Measurements from ENCODE around the gene OR10P1. TPM values are rescaled to one million over a fixed set of nuclear protein-coding genes. Genes with fewer than 3 reads are reported as not detected.

OR10P1 gene
- total RNA-seq, 1 donor from 2014 or later, result not detected

DNA sequence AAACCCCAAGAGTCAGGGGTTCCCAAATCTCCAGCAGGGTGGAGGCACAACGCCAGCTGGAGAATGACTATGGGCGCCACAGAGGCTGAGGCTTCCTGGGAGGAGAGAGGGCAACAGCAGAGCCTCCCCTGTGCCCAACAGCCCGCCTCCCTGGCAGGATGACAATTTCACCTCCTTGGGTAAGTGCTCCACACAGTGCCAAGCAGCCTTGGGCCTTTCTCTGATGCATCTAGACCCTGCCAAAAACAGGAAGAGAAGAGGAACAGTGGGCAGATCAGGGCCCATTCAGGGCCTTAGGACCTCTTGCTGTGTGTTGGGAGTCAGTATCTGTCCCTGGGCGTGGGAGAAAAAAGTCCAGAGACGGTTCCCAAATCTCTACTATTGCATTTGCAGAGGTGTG, 5.0 kb upstream of the OR10P1 start:
- Histone ChIP-seq H3K27ac (replicated peaks) (peak overlapping the region; percentile 82), H3K9me3 (replicated peaks) (no peaks in the 10 kb centered on the region), H3K27me3 (ENCODE audit: low read depth) (no peaks in the 10 kb centered on the region), H3K36me3 (no peaks in the 10 kb centered on the region), H3K4me3 (no peak overlapping the region), H3K4me1 (peaks cover 55% of the 10 kb centered on the region)
- intact Hi-C loops (cut with micrococcal nuclease), result no loop called here
- TF ChIP-seq, protein P1, sequence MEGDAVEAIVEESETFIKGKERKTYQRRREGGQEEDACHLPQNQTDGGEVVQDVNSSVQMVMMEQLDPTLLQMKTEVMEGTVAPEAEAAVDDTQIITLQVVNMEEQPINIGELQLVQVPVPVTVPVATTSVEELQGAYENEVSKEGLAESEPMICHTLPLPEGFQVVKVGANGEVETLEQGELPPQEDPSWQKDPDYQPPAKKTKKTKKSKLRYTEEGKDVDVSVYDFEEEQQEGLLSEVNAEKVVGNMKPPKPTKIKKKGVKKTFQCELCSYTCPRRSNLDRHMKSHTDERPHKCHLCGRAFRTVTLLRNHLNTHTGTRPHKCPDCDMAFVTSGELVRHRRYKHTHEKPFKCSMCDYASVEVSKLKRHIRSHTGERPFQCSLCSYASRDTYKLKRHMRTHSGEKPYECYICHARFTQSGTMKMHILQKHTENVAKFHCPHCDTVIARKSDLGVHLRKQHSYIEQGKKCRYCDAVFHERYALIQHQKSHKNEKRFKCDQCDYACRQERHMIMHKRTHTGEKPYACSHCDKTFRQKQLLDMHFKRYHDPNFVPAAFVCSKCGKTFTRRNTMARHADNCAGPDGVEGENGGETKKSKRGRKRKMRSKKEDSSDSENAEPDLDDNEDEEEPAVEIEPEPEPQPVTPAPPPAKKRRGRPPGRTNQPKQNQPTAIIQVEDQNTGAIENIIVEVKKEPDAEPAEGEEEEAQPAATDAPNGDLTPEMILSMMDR (IDR thresholded peaks at IDR 0.05; ENCODE audit: borderline replicate concordance), result no peak
- no peak for DNase-seq

DNA sequence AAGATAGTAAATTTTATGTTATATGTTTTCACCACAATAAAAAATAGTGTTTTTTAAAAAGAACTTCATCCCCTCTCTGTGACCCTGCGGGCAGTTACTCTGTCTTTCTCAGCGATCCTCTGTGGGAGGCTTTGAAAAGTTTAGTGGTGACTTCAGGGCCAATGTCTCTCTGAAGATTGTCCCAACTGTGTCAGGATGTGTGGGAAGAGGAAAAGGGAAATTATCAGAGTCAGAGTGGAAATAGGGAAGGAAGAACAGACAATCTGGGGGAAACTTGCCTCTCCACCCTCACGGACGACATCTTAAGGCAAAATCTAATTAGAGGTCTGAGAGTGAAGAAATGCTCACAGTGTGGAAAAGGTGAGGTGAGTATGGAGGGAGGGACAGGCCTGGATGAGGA, 3.5 kb upstream of the OR10P1 start:
- Histone ChIP-seq H3K4me1 (peaks cover 56% of the 10 kb centered on the region), H3K36me3 (no peaks in the 10 kb centered on the region), H3K9me3 (replicated peaks) (no peaks in the 10 kb centered on the region), H3K4me3 (no peak overlapping the region), H3K27ac (replicated peaks) (peak overlapping the region; percentile 82), H3K27me3 (ENCODE audit: low read depth) (peaks cover 3% of the 10 kb centered on the region)
- intact Hi-C loops (cut with micrococcal nuclease), result no loop called here
- no peak for DNase-seq
- TF ChIP-seq, protein P1 (IDR thresholded peaks at IDR 0.05; ENCODE audit: borderline replicate concordance), result no peak

DNA sequence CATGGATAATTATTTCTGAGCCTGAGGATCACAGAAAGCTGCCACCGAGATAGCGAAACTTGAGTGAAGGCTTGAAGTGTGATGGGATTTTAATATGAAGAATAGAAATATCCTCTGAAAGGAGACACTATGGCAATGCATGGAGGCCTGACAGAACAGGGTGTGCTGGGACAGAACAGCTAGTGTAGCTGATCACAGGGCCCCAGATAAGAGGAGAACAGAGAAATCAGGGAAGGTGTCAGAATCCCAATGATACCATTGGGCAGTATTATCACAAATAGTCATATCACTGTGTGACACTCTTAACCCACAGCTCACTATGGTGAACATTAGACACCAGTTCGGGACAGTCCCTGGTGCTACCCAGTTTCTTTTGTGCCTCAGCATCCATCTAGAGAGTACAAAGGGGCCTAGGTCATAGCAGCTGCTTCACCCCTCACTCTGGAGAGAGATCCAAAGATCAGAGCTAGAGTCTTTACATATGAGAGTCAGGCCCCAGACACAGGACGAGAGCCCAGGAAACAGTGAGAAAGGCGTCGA, 506 bp upstream of the OR10P1 start:
- H3K9me3 ChIP-seq (replicated peaks), result no peaks in the 10 kb centered on the region
- H3K36me3 ChIP-seq, result no peaks in the 10 kb centered on the region
- DNase-seq, result no peak
- H3K27me3 ChIP-seq (ENCODE audit: low read depth), result peaks cover 5% of the 10 kb centered on the region
- H3K27ac ChIP-seq (replicated peaks), result peak overlapping the region; percentile 80
- peaks cover 38% of the 10 kb centered on the region for H3K4me1 ChIP-seq
- TF ChIP-seq, protein P1 (IDR thresholded peaks at IDR 0.05; ENCODE audit: borderline replicate concordance), result no peak
- intact Hi-C loops (cut with micrococcal nuclease), result no loop called here
- H3K4me3 ChIP-seq, result no peak overlapping the region

DNA sequence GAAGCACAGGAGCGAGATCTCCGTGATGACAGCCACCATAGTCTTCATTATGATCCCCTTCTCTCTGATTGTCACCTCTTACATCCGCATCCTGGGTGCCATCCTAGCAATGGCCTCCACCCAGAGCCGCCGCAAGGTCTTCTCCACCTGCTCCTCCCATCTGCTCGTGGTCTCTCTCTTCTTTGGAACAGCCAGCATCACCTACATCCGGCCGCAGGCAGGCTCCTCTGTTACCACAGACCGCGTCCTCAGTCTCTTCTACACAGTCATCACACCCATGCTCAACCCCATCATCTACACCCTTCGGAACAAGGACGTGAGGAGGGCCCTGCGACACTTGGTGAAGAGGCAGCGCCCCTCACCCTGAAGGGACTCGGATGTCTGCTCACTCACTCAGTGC, 775 bp downstream of the OR10P1 start:
- H3K27ac ChIP-seq (replicated peaks), result no peak overlapping the region
- H3K4me3 ChIP-seq, result no peak overlapping the region
- intact Hi-C loops (cut with micrococcal nuclease), result no loop called here
- no peaks in the 10 kb centered on the region for H3K9me3 ChIP-seq (replicated peaks)
- DNase-seq, result no peak
- peaks cover 25% of the 10 kb centered on the region for H3K4me1 ChIP-seq
- H3K27me3 ChIP-seq (ENCODE audit: low read depth), result peaks cover 5% of the 10 kb centered on the region
- H3K36me3 ChIP-seq, result no peaks in the 10 kb centered on the region
- TF ChIP-seq, protein P1 (IDR thresholded peaks at IDR 0.05; ENCODE audit: borderline replicate concordance), result no peak

DNA sequence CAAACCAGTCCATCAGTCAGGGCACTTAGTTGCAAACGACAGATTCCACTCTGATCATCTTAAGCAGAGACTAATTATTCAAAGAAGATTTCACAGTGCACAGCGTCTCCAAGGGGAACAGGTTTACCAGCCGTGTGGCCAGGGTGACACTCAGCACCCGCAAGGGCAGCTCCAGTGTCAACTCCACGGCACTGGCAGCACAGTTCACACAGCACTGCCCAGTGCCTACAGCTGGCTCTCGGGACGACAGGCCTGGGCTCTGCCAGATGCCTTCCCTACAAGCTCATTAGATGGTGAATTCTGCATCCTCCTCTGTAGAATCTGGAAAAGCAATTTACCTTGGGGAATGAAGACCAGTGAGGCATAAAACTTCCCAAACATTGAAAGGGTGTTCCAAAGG, 4.9 kb downstream of the OR10P1 start:
- H3K4me3 ChIP-seq, result no peak overlapping the region

More for the DNA sequence above, 4.9 kb downstream of the OR10P1 start:
- Histone ChIP-seq H3K9me3 (replicated peaks) (no peaks in the 10 kb centered on the region), H3K27me3 (ENCODE audit: low read depth) (peaks cover 5% of the 10 kb centered on the region), H3K36me3 (no peaks in the 10 kb centered on the region), H3K27ac (replicated peaks) (peak overlapping the region; percentile 30), H3K4me1 (peaks cover 14% of the 10 kb centered on the region)
- DNase-seq, result no peak
- intact Hi-C loops (cut with micrococcal nuclease), result no loop called here
- TF ChIP-seq, protein P1 (IDR thresholded peaks at IDR 0.05; ENCODE audit: borderline replicate concordance), result no peak
